SKM-1 (cell line): Measurements from ENCODE around the gene PRKG1.
A peak's percentile ranks its signal among the peaks of the same experiment; 100 is the strongest.
"Not testable (repeated sequence)": the region's sequence is repeated elsewhere in the genome, so short reads cannot be mapped to it uniquely, and the experiment has no call there.

Experiments
- DNase-seq: peaks from one replicate; lab custom pipeline; 2025; ENCODE audit not compliant: unreplicated experiment; lab: John Stamatoyannopoulos, UW

The PRKG1 gene

GRCh38 chr10:51729822-51730555 is 655.7 kb downstream of the PRKG1 start:
- DNase-seq: no peak

DNA sequence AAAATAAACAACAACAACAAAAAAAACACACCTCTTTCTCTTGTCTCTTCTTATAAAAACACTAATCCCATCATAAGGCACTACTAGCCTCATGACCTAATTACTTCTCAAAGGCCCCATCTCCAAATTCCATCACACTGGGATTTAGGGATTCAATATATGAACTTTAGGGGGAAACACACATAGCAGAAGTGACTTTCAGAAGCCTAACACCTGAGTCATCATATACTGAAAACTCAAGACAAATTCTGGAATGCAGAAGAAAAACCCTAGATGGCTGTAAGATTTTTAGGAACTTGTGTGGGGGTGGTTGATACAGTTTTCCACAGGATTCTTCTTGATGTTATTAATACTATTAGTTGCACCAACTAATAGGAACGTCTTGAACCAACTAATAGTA is 658.8 kb downstream of the PRKG1 start:
- DNase-seq: no peak

- no peak for DNase-seq
These were observed 668.9 kb downstream of the PRKG1 start for GRCh38 chr10:51743146-51743545.

DNA sequence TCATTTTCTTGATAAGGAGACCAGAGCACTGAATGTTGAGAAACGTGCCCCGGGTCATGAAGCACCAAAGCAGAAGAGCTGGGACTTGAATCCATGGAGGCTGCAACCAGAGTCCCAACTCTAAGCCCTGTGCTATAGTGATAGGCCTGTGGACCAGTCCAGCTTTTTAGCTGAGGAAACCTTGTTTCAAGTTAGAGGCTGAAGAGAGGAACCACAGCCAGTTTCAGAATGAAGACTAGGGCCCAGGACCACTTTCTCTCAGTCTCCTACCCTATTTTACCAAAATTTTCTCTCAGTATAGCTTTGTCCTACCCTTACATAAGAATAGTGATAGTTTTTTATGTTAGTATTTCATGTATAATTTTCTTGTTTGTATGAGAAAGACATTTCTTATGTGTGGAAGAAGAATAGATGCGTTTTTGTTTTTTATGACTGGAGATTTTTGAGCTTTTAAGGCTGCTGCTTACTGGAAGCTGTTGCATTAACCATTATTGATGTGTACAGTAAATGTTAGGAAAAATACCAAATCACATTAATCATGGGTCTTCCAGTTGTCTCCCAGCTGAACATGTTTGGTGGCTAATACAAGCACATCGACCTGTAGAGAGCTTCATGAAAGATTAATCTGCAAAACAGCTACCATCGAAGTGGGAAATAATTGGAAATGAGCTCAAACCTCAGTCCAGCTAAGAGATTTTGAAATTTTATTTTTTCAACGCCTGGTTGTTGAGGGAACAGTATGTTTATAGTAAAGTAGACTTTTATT is 670.1 kb downstream of the PRKG1 start:
- no peak for DNase-seq

- DNase-seq: no peak
These were observed 671.1 kb downstream of the PRKG1 start for GRCh38 chr10:51745397-51745796.

GRCh38 chr10:51747216-51747615 is 672.9 kb downstream of the PRKG1 start:
- DNase-seq: no peak

GRCh38 chr10:51748959-51749358 is 674.7 kb downstream of the PRKG1 start:
- no peak for DNase-seq

DNA sequence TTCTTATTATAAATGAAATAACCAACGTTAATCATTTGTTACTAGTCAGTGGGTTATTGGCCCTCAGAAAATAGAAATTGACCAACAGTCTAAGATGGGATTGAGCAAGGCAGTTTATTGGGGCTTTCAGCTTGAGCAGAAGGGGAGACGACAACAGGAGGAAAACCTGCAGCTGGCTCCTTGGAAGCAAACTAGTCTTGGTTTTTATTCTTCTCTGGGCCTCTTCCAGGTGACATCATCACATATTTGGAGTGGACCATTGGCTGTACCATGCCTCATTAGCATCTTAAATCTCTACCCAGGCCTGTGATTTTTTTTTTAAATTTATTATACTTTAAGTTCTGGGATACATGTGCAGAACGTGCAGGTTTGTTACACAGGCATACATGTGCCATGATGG is 684.1 kb downstream of the PRKG1 start:
- no peak for DNase-seq

DNA sequence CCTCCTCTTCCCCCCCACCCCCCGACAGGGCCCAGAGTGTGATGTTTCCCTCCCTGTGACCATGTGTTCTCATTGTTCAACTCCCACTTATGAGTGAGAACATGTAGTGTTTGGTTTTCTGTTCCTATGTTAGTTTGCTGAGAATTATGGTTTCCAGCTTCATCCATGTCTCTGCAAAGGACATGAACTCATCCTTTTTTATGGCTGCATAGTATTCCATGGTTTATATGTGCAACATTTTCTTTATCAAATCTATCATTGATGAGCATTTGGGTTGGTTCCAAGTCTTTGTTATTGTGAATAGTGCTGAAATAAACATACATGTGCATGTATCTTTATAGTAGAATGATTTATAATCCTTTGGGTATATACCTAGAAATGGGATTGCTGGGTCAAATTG is 684.6 kb downstream of the PRKG1 start:
- DNase-seq: not testable (repeated sequence)

DNA sequence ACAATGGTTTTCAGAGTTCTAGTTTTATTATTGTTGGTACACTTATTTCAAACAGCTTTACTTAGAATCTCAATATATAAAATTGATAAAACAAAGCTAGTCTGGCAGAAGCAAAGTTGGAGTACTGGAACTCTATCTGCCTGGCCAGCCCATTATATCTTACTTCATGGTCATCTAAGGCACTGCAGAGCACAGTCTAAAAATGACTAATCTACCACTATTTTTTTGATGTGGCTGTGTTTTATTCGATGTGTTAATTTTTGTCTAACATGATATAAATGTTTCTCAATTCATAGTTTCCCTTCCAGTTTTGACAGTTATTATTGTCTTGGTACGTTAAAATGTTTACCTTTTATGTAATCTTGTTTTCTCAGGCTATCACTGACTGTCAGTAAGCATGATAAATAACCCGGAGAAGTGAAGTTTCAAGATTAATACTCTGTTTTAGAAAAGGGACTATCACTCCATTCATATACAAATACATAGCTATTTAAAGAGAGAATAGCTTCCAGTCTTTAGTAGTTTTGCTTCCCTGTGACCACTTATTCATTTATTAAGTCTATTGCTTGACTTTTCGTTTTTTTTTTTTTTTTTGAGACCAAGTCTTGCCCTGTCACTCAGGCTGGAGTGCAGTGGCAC is 685.7 kb downstream of the PRKG1 start:
- no peak for DNase-seq

DNA sequence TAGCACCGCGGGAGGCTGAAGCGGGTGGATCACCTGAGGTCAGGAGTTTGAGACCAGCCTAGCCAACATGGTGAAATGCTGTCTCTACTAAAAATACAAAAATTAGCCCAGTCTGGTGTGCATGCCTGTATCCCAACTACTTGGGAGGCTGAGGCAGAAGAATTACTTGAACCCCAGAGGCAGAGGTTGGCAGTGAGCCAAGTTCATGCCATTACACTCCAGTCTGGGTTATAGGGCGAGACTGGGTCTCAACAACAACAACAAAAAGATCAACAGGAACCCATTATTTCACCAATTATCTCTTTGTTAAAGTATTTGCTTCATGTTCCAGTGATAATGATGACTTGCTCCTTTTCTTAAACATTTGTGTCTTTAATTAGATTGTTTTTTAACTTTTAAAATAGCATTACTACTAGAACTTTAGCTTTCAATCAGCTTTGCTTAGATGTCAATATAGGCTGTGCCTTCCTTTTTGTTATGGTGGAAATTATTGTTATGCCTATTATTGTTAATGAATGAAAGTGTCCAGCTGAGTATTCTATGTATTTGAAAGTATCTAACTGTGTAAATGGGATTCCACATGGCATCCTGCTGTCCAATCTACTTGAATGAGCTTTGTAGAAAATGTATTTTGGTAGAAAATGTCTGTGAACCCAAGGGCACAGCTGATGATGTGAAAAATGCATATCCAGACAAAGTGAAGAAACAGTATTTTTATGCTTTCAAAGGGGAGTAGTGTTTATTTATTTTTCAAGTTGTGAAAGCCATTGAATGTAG is 686.8 kb downstream of the PRKG1 start:
- DNase-seq: no peak

DNA sequence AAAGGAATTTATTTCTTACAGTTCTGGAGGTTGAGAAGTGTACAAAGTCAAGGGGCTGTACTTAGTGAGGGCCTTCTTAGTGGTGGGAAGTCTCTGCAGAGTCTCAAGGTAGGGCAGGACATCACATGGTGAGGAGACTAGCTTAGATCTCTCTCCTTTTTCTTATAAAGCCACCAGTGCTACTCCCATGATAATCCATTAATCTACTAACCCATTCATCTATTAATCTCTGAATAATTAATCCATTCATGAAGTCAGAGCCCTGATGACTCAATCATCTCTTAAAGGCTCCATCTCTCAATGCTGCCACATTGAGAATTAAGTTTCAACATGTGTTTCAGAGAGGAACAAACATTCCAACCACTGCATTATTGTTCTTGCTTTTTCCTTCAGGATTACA is 689.5 kb downstream of the PRKG1 start:
- DNase-seq: no peak

GRCh38 chr10:51765284-51765971 is 691.1 kb downstream of the PRKG1 start:
- no peak for DNase-seq

GRCh38 chr10:51766423-51767102 is 692.3 kb downstream of the PRKG1 start:
- DNase-seq: no peak

DNA sequence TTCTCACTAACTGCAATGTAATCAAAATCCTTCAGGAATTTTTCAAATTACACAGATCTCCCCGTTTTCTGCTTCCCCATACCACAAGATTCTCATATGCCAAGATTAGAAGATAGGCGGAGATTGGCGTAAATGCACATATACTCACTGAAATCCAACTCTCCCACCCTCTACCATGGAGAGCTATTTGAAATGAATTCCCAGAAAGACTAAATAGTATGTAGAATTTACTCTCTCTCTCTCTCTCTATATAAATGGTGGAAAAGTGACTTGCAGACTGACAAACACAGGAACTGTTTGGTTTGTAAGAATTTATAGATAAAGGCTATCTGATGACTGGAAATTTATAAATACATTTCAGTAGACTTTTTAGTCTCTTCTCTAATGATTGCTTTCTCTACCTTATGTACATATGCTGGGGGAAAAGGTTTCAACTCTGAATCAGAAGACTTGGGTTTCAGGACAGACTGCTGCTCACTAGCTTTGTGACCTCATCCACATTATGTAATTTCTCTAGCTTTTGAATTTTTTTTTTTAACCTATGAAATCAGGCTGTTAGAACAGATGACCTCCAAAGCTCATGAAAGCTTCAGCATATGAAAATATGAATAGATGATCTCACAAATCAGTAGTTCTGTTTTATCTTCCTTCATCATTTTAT is 692.9 kb downstream of the PRKG1 start:
- no peak for DNase-seq

- no peak for DNase-seq
These were observed 694.7 kb downstream of the PRKG1 start for GRCh38 chr10:51768886-51769465.

GRCh38 chr10:51770709-51771108 is 696.4 kb downstream of the PRKG1 start:
- peak; percentile 10 for DNase-seq

DNA sequence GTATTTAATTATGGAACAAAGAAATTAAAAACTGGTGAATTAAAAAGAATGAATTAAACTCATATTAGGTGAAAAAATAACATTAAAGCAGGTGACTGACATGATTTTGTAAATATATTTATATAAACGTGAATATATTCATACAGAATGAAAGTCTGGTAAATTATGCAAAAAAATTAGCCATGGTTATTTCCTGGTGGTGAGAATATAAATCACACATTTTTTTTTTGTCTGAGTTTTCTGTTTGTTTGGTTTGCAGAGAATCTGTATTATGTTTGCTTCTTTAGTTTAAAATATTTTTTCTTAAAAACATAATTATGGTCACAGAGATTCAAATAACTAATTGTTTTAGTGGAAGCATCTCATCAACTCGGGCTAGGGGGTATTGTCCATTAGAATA is 698.1 kb downstream of the PRKG1 start:
- DNase-seq: no peak

DNA sequence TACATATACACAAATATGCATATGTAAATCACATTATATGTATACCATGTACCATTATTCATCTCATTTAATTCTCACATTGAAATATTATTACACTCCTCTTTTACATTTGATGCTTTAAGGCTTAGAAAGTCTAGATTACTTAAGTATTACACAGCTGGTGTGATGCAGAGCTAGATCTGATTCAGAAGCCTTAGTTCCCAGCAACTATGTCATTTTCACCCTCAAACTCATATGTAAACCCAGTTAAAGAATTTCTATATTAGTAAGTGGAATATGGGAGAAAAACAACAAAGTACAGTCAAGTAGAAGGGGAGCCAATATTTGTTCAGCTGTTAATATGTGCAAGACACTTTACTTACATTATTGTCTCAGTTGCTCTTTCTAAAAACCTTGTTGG is 699.4 kb downstream of the PRKG1 start:
- DNase-seq: no peak
